ENCODE measurements around the gene DACH1. TPM values are rescaled to one million over a fixed set of nuclear protein-coding genes. Genes with fewer than 3 reads are reported as not detected.

DACH1 gene
- total RNA-seq, 1 donor from 2014 or later, result 110 TPM

- no peak for DNase-seq
- TF ChIP-seq, protein P1, sequence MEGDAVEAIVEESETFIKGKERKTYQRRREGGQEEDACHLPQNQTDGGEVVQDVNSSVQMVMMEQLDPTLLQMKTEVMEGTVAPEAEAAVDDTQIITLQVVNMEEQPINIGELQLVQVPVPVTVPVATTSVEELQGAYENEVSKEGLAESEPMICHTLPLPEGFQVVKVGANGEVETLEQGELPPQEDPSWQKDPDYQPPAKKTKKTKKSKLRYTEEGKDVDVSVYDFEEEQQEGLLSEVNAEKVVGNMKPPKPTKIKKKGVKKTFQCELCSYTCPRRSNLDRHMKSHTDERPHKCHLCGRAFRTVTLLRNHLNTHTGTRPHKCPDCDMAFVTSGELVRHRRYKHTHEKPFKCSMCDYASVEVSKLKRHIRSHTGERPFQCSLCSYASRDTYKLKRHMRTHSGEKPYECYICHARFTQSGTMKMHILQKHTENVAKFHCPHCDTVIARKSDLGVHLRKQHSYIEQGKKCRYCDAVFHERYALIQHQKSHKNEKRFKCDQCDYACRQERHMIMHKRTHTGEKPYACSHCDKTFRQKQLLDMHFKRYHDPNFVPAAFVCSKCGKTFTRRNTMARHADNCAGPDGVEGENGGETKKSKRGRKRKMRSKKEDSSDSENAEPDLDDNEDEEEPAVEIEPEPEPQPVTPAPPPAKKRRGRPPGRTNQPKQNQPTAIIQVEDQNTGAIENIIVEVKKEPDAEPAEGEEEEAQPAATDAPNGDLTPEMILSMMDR (IDR thresholded peaks at IDR 0.05; ENCODE audit: partially characterized antibody, unreplicated experiment), result no peak
- Mint-ChIP-seq H3K36me3 (ENCODE audit: unreplicated experiment) (no peaks in the 10 kb centered on the region), H3K27me3 (ENCODE audit: unreplicated experiment) (no peaks in the 10 kb centered on the region), H3K4me1 (ENCODE audit: low read depth, unreplicated experiment) (peaks cover 8% of the 10 kb centered on the region), H3K27ac (ENCODE audit: unreplicated experiment) (no peak overlapping the region), H3K9me3 (ENCODE audit: unreplicated experiment) (peaks cover 3% of the 10 kb centered on the region), H3K4me3 (ENCODE audit: unreplicated experiment) (no peak overlapping the region)
Observed at GRCh38 chr13:71704656-71705055, 162.3 kb downstream of the DACH1 start.

GRCh38 chr13:71703138-71703537, 163.9 kb downstream of the DACH1 start:
- no peaks in the 10 kb centered on the region for H3K36me3 Mint-ChIP-seq (ENCODE audit: unreplicated experiment)

GRCh38 chr13:71702253-71702652, 164.8 kb downstream of the DACH1 start:
- TF ChIP-seq, protein P1 (IDR thresholded peaks at IDR 0.05; ENCODE audit: partially characterized antibody, unreplicated experiment), result no peak
- Mint-ChIP-seq H3K27me3 (ENCODE audit: unreplicated experiment) (no peaks in the 10 kb centered on the region), H3K27ac (ENCODE audit: unreplicated experiment) (no peak overlapping the region), H3K4me3 (ENCODE audit: unreplicated experiment) (no peak overlapping the region), H3K4me1 (ENCODE audit: low read depth, unreplicated experiment) (peaks cover 7% of the 10 kb centered on the region), H3K9me3 (ENCODE audit: unreplicated experiment) (peaks cover 2% of the 10 kb centered on the region), H3K36me3 (ENCODE audit: unreplicated experiment) (no peaks in the 10 kb centered on the region)
- no peak for DNase-seq

More at GRCh38 chr13:71703138-71703537, 163.9 kb downstream of the DACH1 start:
- Mint-ChIP-seq H3K27me3 (ENCODE audit: unreplicated experiment) (no peaks in the 10 kb centered on the region), H3K4me3 (ENCODE audit: unreplicated experiment) (no peak overlapping the region), H3K9me3 (ENCODE audit: unreplicated experiment) (peaks cover 3% of the 10 kb centered on the region), H3K4me1 (ENCODE audit: low read depth, unreplicated experiment) (peaks cover 8% of the 10 kb centered on the region), H3K27ac (ENCODE audit: unreplicated experiment) (peak overlapping the region; percentile 46)
- TF ChIP-seq, protein P1 (IDR thresholded peaks at IDR 0.05; ENCODE audit: partially characterized antibody, unreplicated experiment), result no peak
- no peak for DNase-seq

DNA sequence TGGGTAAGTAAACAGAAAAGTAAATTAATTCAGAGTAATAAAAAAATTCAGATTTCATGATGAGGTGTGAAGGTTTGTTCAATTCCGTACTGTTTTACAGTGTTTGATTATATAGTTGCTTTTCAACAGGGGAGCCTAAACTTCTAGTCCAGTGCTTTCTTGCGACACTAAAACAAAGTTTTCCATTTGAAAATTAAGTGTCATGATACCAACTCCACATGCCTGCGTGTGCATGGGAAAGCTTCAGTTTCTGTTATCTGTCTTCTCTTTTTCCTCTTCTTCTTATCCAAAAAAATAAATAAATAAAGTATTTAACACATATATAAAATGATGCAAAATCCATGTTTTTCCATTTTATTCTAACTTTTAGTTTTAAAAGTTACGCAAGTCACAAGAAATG, 165.3 kb downstream of the DACH1 start:
- Mint-ChIP-seq H3K4me3 (ENCODE audit: unreplicated experiment) (no peak overlapping the region), H3K27me3 (ENCODE audit: unreplicated experiment) (no peaks in the 10 kb centered on the region), H3K36me3 (ENCODE audit: unreplicated experiment) (no peaks in the 10 kb centered on the region), H3K4me1 (ENCODE audit: low read depth, unreplicated experiment) (peaks cover 5% of the 10 kb centered on the region), H3K9me3 (ENCODE audit: unreplicated experiment) (peaks cover 2% of the 10 kb centered on the region), H3K27ac (ENCODE audit: unreplicated experiment) (no peak overlapping the region)
- TF ChIP-seq, protein P1 (IDR thresholded peaks at IDR 0.05; ENCODE audit: partially characterized antibody, unreplicated experiment), result no peak
- DNase-seq, result no peak

DNA sequence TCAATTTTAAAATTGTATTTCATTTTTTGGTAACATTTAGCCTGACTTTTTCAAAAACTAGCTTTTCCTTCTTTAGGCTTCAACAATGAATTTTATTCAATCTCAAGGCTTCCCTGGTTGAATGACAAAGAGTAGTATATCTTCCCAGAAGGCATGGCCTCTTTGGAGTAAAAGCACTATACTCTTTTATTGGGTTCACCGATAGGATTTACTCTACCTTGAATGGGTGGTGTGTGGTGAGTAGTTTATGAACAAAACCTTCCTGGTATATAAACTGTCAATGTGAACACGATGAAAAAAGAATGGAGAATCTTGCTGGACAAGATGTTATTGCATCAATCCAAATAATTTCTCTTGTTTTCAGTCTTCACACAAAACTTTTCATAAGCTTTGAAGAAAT, 167.7 kb downstream of the DACH1 start:
- Mint-ChIP-seq H3K4me3 (ENCODE audit: unreplicated experiment) (no peak overlapping the region), H3K27me3 (ENCODE audit: unreplicated experiment) (no peaks in the 10 kb centered on the region), H3K9me3 (ENCODE audit: unreplicated experiment) (peaks cover 2% of the 10 kb centered on the region), H3K27ac (ENCODE audit: unreplicated experiment) (no peak overlapping the region), H3K36me3 (ENCODE audit: unreplicated experiment) (no peaks in the 10 kb centered on the region), H3K4me1 (ENCODE audit: low read depth, unreplicated experiment) (peaks cover 5% of the 10 kb centered on the region)
- DNase-seq, result no peak
- TF ChIP-seq, protein P1 (IDR thresholded peaks at IDR 0.05; ENCODE audit: partially characterized antibody, unreplicated experiment), result no peak
